Measurements from ENCODE around the gene ZNF445.
"Not testable (repeated sequence)": the region's sequence is repeated elsewhere in the genome, so short reads cannot be mapped to it uniquely, and the experiment has no call there.

Gene ZNF445

GRCh38 chr3:44501971-44502370 is 24.5 kb upstream of the ZNF445 start:
- in situ Hi-C loops (cut with HindIII; ENCODE audit: low sequenced_read_pairs) = no loop called here
- TF ChIP-seq CTCF (IDR thresholded peaks at IDR 0.05; ENCODE audit: low read depth, low read length, missing control alignments) = no peak
- H3K4me3 ChIP-seq (ENCODE audit: low read depth, low read length) = no peak overlapping the region
- no peak for DNase-seq (ENCODE audit: low read depth)

GRCh38 chr3:44499899-44500168 is 22.4 kb upstream of the ZNF445 start:
- DNase-seq (ENCODE audit: low read depth); in situ Hi-C loops (cut with HindIII; ENCODE audit: low sequenced_read_pairs); H3K4me3 ChIP-seq (ENCODE audit: low read depth, low read length): not testable (repeated sequence)

- no peak for TF ChIP-seq CTCF (IDR thresholded peaks at IDR 0.05; ENCODE audit: low read depth, low read length, missing control alignments)
- in situ Hi-C loops (cut with HindIII; ENCODE audit: low sequenced_read_pairs) = no loop called here
- no peak overlapping the region for H3K4me3 ChIP-seq (ENCODE audit: low read depth, low read length)
- DNase-seq (ENCODE audit: low read depth) = no peak
Measured at GRCh38 chr3:44499149-44499898, 21.9 kb upstream of the ZNF445 start.

- no peak overlapping the region for H3K4me3 ChIP-seq (ENCODE audit: low read depth, low read length)
- in situ Hi-C loops (cut with HindIII; ENCODE audit: low sequenced_read_pairs) = no loop called here
- TF ChIP-seq CTCF (IDR thresholded peaks at IDR 0.05; ENCODE audit: low read depth, low read length, missing control alignments) = no peak
- DNase-seq (ENCODE audit: low read depth) = no peak
Measured at GRCh38 chr3:44495636-44496415, 18.4 kb upstream of the ZNF445 start.

- in situ Hi-C loops (cut with HindIII; ENCODE audit: low sequenced_read_pairs) = no loop called here
- no peak for TF ChIP-seq CTCF (IDR thresholded peaks at IDR 0.05; ENCODE audit: low read depth, low read length, missing control alignments)
- DNase-seq (ENCODE audit: low read depth) = no peak
- H3K4me3 ChIP-seq (ENCODE audit: low read depth, low read length) = no peak overlapping the region
Measured at GRCh38 chr3:44492496-44492895, 15.0 kb upstream of the ZNF445 start.

GRCh38 chr3:44482721-44483120 is 5.3 kb upstream of the ZNF445 start:
- DNase-seq (ENCODE audit: low read depth) = no peak
- no peak overlapping the region for H3K4me3 ChIP-seq (ENCODE audit: low read depth, low read length)
- TF ChIP-seq CTCF (IDR thresholded peaks at IDR 0.05; ENCODE audit: low read depth, low read length, missing control alignments) = no peak
- in situ Hi-C loops (cut with HindIII; ENCODE audit: low sequenced_read_pairs) = no loop called here

GRCh38 chr3:44478606-44479094 is 1.2 kb upstream of the ZNF445 start:
- TF ChIP-seq CTCF (IDR thresholded peaks at IDR 0.05; ENCODE audit: low read depth, low read length, missing control alignments) = no peak
- in situ Hi-C loops (cut with HindIII; ENCODE audit: low sequenced_read_pairs) = no loop called here
- no peak for DNase-seq (ENCODE audit: low read depth)
- no peak overlapping the region for H3K4me3 ChIP-seq (ENCODE audit: low read depth, low read length)

Measured in astrocyte of the cerebellum (primary cell).